HG03066 (cell line): ENCODE results near the gene ZSCAN31.
"Not testable (repeated sequence)": the region's sequence is repeated elsewhere in the genome, so short reads cannot be mapped to it uniquely, and the experiment has no call there.

Experiments
- ATAC-seq: cut with Tn5 transposase; IDR thresholded peaks from one replicate; pipeline ENCODE4 v1.9.1; 2021; ENCODE audit warnings: low read depth; ENCODE audit not compliant: unreplicated experiment

Gene ZSCAN31

DNA sequence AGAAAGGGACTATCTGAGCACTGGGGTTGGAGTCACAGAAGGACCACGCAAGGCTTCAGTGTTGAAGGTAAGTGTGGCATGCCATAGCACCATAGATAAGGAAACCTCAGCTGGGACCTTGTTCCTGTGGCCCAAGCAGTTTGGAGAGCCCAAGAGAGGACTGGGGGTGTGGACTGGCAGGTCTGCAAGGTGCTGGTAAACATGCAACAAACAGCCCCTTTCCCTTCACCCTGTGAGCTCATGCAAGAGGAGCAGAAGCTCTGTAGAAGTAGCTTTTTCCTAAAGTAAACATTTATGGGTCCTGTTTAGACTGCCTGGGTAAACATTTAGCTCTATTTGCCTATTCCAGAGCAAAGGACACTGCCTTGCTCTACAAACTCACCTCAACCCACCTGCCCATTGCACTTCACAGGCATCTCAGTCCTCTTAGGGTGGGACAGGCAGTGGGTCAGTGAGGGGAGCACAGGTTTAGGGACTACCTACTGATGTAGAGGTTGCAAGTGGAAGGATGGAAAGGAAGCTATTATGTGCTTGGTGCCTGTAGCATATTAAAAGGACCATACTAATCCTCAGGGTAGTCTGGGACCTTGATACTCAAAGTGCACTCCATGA is 12.0 kb downstream of the ZSCAN31 start:
- no peak for ATAC-seq

DNA sequence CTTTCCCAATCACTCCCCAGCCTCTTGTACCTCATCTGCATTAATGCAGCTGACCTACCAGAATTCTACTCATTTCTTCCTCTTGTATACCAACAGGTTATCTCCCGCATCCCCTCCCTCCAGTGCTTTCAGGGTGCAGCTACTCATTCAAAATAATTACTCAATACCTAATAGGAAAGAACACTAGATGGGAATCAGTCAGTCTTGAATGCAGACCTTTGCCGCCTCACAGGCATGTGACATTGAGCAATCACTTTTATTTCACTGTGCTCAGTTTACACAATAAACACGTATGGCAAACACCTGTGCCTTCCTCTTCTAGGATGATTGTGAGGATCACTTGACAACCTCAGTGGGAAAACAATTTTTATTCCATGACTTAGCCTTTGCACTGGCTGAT is 13.3 kb downstream of the ZSCAN31 start:
- no peak for ATAC-seq

DNA sequence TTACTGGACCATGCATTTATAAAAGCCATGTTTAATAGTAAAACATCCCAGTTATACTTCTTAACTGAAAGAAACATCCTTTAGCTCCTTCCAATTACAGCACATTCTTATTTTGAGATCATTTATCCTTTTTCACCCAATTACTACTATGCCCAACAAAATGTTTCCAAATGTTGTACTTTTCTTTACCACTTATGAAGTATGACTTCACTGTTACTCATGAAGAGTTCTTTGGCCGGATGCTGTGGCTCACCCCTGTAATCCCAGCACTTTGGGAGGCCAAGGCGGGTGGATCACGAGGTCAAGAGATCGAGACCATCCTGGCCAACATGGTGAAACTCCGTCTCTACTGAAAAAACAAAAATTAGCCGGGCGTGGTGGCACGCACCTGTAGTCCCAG is 18.1 kb downstream of the ZSCAN31 start:
- ATAC-seq, result not testable (repeated sequence)

DNA sequence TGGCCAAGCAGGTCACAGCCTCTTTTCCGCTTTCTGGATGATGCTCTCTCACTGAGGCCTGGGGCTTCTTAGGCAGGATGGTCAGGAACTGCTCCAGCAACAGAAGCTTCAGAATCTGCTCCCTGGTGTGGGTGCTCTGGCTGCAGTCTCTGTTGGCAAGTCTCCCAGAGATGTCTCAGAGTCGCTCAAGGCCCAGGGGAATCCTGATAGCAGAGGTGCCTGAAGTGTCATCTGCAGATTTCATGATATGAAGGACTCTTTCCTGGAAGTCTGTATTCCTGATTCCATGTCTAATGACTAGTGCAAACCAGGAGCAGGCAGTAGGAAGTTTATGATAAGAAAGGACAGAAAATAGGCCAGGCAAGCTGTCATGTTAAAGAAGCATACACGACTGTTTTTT is 20.3 kb downstream of the ZSCAN31 start:
- no peak for ATAC-seq

DNA sequence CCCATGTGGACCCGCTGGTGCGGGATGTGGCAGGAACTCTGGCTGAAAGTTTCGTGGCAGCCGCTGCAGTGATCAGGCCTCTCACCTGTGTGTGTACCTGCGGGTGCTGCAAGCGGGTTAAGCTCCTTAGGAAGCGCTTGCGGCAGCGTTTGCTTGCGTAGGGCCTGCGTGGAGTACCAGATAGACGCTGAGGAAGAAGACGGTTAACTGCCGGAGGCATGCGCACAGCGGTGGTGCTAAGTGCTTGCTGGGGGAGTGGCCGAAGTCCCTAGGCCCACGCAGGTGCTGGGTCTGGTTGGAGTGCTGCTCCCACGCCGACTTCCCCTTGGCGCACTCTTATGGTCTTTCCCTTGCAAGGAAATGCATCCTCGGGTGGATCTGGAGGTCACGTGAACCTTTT is 23.0 kb downstream of the ZSCAN31 start:
- no peak for ATAC-seq

DNA sequence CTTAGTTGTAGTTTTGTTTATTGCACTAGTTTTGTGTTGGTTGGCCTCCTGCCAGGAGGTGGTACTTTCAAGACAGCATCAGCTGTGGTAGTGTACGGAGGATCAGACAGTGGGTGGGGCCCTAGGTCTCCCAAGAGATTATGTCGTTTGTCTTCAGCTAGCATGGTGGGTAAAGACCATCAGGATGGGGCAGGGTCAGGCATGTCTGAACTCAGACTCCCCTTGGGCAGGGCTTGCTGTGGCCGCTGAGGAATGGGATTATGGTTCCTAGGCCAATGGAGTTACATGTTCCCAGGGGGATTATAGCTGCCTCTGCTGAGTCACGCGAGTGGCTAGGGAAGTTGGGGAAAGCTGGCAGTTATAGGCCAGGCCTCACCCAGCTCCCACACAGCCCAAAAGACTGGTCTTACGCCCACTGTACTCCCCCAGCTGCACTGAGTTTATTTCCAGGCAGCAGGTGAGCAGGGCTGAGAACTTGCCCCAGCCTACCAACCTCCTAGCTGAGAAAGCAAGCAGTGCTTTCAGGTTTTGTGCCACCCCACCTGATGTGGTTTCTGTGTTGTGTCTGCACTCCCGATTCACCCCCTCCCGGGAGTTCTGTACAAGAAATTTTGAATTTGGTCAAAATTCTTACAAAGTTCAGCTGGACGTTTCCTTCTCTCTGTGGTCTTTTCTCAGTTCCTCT is 24.7 kb downstream of the ZSCAN31 start:
- ATAC-seq, result no peak

DNA sequence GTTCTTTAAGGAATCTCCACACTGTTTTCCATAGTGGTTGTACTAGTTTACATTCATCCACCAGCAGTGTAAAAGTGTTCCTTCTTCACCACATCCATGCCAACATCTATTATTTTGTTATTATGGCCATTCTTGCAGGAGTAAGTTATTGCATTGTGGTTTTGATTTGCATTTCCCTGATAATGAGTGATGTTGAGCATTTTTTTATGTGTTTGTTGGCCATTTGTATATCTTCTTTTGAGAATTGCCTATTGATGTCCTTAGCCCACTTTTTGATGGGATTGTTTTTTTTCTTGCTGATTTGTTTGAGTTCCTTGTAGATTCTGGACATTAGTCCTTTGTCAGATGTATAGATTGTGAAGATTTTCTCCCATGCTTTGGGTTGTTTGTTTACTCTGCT is 29.6 kb downstream of the ZSCAN31 start:
- not testable (repeated sequence) for ATAC-seq

DNA sequence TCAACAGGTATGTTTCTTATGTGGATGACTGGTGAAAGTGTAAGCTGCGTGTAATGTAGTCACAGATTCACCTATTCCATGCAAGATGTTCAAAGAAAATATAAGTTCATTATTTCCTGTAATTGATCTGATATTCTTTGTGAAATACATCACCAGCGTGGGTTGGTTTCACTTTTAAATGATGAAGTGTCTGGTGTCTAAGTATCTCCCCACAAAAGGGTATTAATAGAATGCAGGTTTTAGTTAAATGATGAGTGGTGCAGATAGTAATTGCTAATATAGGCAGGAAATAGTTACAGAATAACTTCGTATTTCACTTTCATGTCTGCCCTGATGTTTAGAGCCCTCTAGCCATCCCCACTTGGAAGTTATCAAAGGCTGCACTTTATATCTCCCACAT is 32.4 kb downstream of the ZSCAN31 start:
- peak; percentile 87 for ATAC-seq

DNA sequence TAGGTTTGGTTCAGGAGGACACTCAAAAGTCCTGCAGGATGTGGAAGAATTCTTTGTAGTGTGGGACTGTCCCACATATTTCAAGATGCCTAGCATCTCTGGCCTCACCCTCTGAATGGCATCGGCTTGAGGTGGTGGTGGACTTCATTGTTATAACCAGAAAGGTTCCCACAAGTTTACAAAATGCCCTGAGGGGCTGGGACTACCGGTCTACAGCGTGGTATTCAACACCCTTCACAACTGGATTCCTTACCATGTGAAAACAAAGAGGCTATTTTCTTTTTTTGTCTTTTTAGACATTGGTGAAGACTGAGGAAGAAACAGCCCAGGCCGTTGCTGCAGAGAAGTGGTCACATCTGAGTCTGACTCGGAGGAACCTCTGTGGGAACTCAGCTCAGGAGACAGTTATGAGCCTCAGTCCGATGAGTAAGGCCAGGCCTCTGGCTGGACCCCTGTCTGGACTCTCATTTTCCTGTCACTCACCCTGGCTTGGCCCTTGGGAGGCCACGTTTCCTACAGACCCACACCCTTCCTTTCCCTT is 39.4 kb downstream of the ZSCAN31 start:
- no peak for ATAC-seq

DNA sequence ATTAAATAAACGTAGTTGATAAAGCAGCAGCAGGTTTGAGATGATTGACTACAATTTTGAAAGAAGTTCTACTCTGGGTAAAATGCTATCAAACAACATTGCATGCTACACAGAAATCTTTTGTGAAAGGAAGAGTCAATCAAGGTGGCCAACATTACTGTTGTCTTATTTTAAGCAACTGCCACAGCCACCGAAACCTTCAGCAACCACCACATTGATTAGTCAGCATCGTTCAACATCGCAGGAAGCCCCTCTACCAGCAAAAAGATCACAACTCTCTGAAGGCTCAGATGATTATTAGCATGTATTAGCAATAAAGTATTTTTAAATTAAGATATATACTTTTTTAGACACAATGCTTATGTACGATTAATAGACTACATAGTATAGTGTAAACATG is 40.6 kb downstream of the ZSCAN31 start:
- no peak for ATAC-seq

DNA sequence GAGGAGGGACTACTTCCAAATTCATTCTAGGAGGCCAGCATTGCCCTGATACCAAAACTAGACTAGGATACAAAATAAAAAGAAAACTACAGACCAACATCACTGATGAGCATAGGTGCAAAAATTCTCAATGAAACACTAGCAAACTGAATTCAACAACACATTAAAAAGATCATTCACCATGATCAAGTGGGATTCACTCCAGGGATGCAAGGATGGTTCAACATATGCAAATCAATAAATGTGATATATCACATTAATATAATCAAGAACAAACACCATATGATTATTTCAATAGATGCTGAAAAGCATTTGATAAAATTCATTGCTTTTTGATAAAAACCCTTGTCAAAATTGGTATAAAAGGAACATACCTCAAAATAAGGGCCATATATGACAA is 44.4 kb downstream of the ZSCAN31 start:
- no peak for ATAC-seq

DNA sequence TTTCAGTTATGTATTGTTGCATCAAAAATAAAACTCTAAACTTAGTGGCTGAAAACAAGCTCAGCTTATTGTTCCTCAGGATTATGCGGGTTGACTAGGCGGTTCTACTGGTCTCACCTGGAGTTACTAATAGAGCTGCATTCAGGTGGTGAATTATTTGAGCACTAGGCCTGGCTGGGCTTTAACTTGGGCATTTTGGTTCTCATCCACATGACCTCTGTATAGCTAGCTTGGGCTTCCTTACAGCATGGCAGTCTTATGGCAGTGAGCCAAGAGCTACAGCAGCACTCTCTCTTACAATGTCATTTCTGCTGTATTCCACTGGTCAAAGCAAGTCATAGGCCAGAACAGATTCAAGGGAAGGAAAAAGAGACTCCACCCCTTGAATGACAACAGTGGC is 53.0 kb downstream of the ZSCAN31 start:
- no peak for ATAC-seq

DNA sequence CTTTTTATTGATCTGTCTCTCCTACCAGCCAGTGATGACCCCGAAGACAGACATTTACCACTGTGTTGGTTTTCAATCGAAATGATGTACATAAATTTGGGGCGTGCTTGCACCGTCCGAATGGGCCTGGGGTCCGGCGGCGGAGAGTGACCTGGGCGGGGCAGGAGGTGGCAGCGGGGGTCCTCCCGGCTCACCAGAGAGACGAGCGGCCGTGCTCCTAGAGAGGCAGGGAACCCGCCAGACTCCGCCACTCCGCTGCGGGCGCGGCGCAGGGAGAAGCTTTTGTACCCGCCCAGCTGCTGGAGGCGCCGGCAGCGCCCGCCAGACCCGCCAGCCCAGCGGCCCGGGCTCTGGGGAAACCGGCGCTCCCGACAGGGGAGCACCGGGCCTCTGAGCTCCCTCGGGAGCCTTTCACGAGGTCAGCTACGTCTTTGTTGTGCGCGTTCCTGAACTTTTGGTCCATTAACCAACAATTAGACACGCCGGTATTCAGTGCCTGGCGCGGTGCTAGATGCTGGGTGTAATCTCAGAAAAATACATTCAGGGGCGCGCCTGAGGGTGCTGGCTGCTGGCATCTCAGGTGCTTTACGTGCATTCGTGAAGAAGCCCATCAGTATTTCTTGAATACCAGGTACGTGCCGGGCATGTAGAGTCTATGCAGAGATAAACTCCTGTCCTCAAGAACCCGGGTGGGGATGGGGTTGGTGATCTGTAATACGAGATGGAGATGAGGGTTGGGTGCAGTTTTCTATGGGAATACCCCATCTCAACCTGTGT is 54.5 kb downstream of the ZSCAN31 start, which contains the start of gene PGBD1:
TSS of gene PGBD1 (plus strand) at position 285 of the 777 bp plus-strand sequence. CDS start 2,242 bp downstream, outside the sequence.
- no peak for ATAC-seq

DNA sequence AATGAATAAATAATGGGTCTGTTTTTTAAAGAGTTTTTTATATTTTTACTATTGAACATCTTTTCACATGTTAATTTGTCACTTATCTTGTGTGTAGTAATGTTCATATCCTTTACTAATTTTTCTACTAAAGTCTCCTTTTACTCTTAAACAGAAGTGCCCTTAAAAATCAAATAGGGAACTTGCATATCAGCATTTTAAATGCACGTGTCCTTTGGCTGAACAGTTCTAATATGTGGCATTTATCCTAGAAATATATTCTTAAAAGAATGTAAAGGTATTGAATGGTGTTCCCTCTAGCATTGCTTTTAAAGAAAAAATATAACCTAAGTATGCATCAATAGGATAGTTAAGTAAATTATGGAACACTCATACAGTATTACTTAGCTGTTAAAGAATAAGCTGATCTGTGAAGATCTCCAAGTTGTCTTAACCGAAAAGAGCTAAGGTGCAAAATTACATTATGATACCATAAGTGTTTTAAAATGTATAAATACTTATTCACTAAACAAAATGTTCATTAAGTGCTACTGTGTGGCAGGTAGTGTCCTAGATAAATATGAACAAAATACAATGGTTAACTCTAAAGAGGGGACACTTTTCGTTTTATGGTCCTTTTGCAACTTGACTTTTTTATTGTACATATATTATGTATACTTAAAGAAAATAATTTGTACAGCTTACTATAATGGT is 55.2 kb downstream of the ZSCAN31 start:
- ATAC-seq, result no peak

DNA sequence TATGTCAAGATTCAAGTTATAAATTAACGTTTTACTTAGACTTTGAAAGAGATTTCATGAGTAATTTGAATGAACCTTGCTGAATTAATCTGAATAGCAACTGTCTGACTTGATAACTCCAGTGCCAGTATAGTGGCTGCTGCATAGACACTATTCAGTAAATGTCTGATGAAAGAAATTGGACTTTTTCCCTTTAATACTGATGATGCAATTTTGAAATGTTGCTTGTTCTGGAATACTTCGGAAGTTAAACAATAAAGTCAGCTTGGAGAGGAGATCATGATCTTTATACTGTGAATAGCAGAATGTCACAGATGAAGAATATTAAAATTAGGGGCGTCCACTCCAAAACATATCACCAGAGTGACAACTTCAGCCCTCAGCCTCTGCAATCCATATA is 58.2 kb downstream of the ZSCAN31 start:
- no peak for ATAC-seq

DNA sequence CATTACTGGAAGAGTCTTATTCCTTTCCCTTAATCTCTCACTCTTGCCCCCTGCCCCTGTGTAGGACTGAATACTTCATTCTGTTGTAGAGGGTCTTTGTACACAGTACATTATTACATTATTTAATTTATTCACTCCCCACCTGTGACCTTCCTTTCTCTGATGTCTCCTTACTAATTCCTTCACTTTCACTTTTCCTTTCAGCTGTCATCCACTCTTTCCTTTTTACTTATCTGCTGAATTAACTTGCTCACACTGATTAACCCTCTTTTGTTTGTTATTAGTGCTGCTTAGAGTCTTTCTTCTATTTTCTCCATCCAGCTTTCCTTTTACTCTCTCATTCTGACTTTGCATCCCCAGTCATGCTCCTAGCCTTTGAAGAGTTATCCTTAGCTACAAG is 61.1 kb downstream of the ZSCAN31 start:
- ATAC-seq, result no peak
